GM12878 (cell line): ENCODE data around the gene ASIC4. TPM values are rescaled to one million over a fixed set of nuclear protein-coding genes. Genes with fewer than 3 reads are reported as not detected.

ENCODE experiments used
- ATAC-seq: fragments of 200-7000 bp; cut with Tn5 transposase; 3 replicates; pipeline ENCODE4 v1.9.1; 2020; ENCODE audit warnings: mild to moderate bottlenecking, moderate library complexity
- BruUV-seq: library from RNA; stranded (reverse); fragments of 400-500 nt; replicated peaks from 2 replicates; lab custom pipeline; 2021; lab: Mats Ljungman, UMichigan
- CTCF ChIA-PET: fragments of 300-600 bp; sonication (Branson Sonifier 250); formaldehyde crosslinking; extraction: SDS; loops from one replicate; lab custom pipeline; 2021; ENCODE audit warnings: inconsistent platforms; lab: Yijun Ruan, JAX
- POLR2A ChIA-PET: fragments of 350-600 bp; formaldehyde crosslinking; extraction: SDS; loops from one replicate; lab custom pipeline; 2021; ENCODE audit warnings: inconsistent platforms; lab: Charles Lee
- RAD21 ChIA-PET: fragments of 300-600 bp; sonication (Branson Sonifier 250); formaldehyde crosslinking; loops from one replicate; lab custom pipeline; 2023; ENCODE audit warnings: antibody characterized with exemption; ENCODE audit not compliant: unreplicated experiment; lab: Charles Lee
- SMC1A ChIA-PET: fragments of 300-600 bp; sonication (Branson Sonifier 250); formaldehyde crosslinking; loops from one replicate; lab custom pipeline; 2023; ENCODE audit not compliant: unreplicated experiment, uncharacterized antibody; lab: Charles Lee
- DNase-seq: peaks from one replicate; pipeline ENCODE4 v3.0.0-alpha.2; 2011; ENCODE audit warnings: low read depth, low spot score
- FAIRE-seq: peaks from 3 replicates; lab custom pipeline; 2011; peaks lifted over from hg19 to GRCh38; lab: Jason Lieb, UNC
- H2AFZ ChIP-seq: 2 replicates; pipeline ENCODE4 v1.6.0; 2011; ENCODE audit warnings: low read depth, low read length, control low read depth; ENCODE audit not compliant: control insufficient read depth
- H3K27ac ChIP-seq: 2 replicates; pipeline ENCODE4 v1.5.1; 2011; ENCODE audit warnings: control low read depth; ENCODE audit not compliant: control insufficient read depth, insufficient read depth
- H3K27me3 ChIP-seq, 2 experiments: replicated peaks in 1 of 2; 2 replicates each; pipeline versions ENCODE4 v1.6.0 to v1.6.1; 2011; ENCODE audit warnings: low read length in 1 of 2; ENCODE audit not compliant: control insufficient read depth in 2 of 2, insufficient read depth in 2 of 2
- H3K36me3 ChIP-seq, 2 experiments: 2 replicates each; pipeline ENCODE4 v1.5.1; 2011; ENCODE audit warnings: low read length in 1 of 2; ENCODE audit not compliant: control insufficient read depth in 2 of 2, insufficient read depth in 2 of 2
- H3K4me1 ChIP-seq: 2 replicates; pipeline ENCODE4 v1.6.1; 2011; ENCODE audit warnings: mild to moderate bottlenecking, low read length, moderate library complexity, mixed read lengths; ENCODE audit not compliant: control insufficient read depth, insufficient read depth
- H3K4me2 ChIP-seq: 2 replicates; pipeline ENCODE4 v1.6.0; 2011; ENCODE audit warnings: control low read depth; ENCODE audit not compliant: control insufficient read depth, insufficient read depth
- H3K4me3 ChIP-seq: fragments of 200-600 bp; sonication (generic); 2 replicates; pipeline ENCODE4 v1.5.1; 2016
- H3K79me2 ChIP-seq: 2 replicates; pipeline ENCODE4 v1.6.0; 2011; ENCODE audit warnings: low read length; ENCODE audit not compliant: control insufficient read depth, insufficient read depth
- H3K9ac ChIP-seq: 2 replicates; pipeline ENCODE4 v1.8.0; 2011; ENCODE audit warnings: low read length, control low read depth, mixed read lengths; ENCODE audit not compliant: control insufficient read depth, insufficient read depth
- H3K9me3 ChIP-seq: replicated peaks from 3 replicates; pipeline ENCODE4 v1.5.1; 2011; ENCODE audit warnings: mild to moderate bottlenecking, low read length; ENCODE audit not compliant: control insufficient read depth, insufficient read depth
- H4K20me1 ChIP-seq: 2 replicates; pipeline ENCODE4 v1.6.0; 2011; ENCODE audit not compliant: control insufficient read depth, insufficient read depth
- BMI1 ChIP-seq: fragments of 450-650 bp; IDR thresholded peaks from 2 replicates; pipeline ENCODE4 v1.6.1; 2016; ENCODE audit warnings: mild to moderate bottlenecking, moderate library complexity, borderline replicate concordance
- CBX5 ChIP-seq: sonication (generic); IDR thresholded peaks from 2 replicates; pipeline ENCODE4 v1.6.1; 2016; ENCODE audit warnings: low read depth, moderate library complexity, mild to moderate bottlenecking, inconsistent platforms
- CEBPB ChIP-seq, 2 experiments: fragments of 150-350 bp in 1 of 2; IDR thresholded peaks; 2 replicates each; pipeline ENCODE4 v1.6.1; 2012 to 2014; ENCODE audit warnings: low read depth in 2 of 2, low read length in 2 of 2, borderline replicate concordance in 1 of 2, inconsistent platforms in 1 of 2
- FOS ChIP-seq: IDR thresholded peaks from 3 replicates; pipeline ENCODE4 v1.6.1; 2011; ENCODE audit warnings: borderline replicate concordance; ENCODE audit not compliant: insufficient read length; ENCODE audit errors: extremely low read depth
- FOXK2 ChIP-seq: fragments of 450-650 bp; IDR thresholded peaks from 2 replicates; pipeline ENCODE4 v1.6.1; 2017; ENCODE audit warnings: mild to moderate bottlenecking, moderate library complexity
- FOXM1 ChIP-seq: IDR thresholded peaks from 2 replicates; pipeline ENCODE4 v1.6.1; 2012; ENCODE audit warnings: low read depth, mild to moderate bottlenecking, inconsistent platforms, low read length, moderate library complexity
- IRF4 ChIP-seq: IDR thresholded peaks from 2 replicates; pipeline ENCODE4 v1.6.1; 2011; ENCODE audit warnings: low read depth, low read length
- NR2C2 ChIP-seq: IDR thresholded peaks from 2 replicates; pipeline ENCODE4 v1.6.1; 2011; ENCODE audit warnings: borderline replicate concordance, low read depth; ENCODE audit not compliant: control insufficient read depth, insufficient read length
- POU2F2 ChIP-seq: IDR thresholded peaks from 3 replicates; pipeline ENCODE4 v1.6.1; 2011; ENCODE audit warnings: low read depth, mild to moderate bottlenecking, low read length, borderline replicate concordance
- RELA ChIP-seq: fragments of 450-650 bp; IDR thresholded peaks from 2 replicates; pipeline ENCODE4 v1.8.0; 2014; ENCODE audit warnings: borderline replicate concordance; ENCODE audit not compliant: partially characterized antibody
- SIN3A ChIP-seq: IDR thresholded peaks from 2 replicates; pipeline ENCODE4 v1.6.1; 2012; ENCODE audit warnings: low read depth, low read length, improper control_type of control experiment
- SUPT20H ChIP-seq: IDR thresholded peaks from 2 replicates; pipeline ENCODE4 v1.6.1; 2011; ENCODE audit warnings: low read depth, mild to moderate bottlenecking, low read length, moderate library complexity, borderline replicate concordance; ENCODE audit not compliant: control insufficient read depth
- TBL1XR1 ChIP-seq: IDR thresholded peaks from 2 replicates; pipeline ENCODE4 v1.6.1; 2012; ENCODE audit warnings: low read depth, low read length, improper control_type of control experiment
- TCF12 ChIP-seq: IDR thresholded peaks from 2 replicates; pipeline ENCODE4 v1.6.1; 2011; ENCODE audit warnings: low read depth, mild to moderate bottlenecking, low read length
- WGBS: methylation state at CpG from one replicate; pipeline ENCODE4 v1.1.6; 2016; ENCODE audit warnings: low lambda C conversion rate; ENCODE audit not compliant: insufficient replicate concordance, insufficient coverage; ENCODE audit errors: missing lambda C conversion rate; 5-methylcytosine and 5-hydroxymethylcytosine counted together
- in situ Hi-C: fragments of 300-500 bp; cut with MboI; formaldehyde crosslinking; loops from 9 replicates; pipeline ENCODE4 v1.14.3; 2018; ENCODE audit warnings: mixed read lengths
- intact Hi-C: fragments of 100-400 bp; cut with micrococcal nuclease; formaldehyde crosslinking; loops from one replicate; pipeline ENCODE4 v1.14.2; 2022; ENCODE audit not compliant: unreplicated experiment
- polyA plus RNA-seq, 11 experiments: library from polyadenylated mRNA; depleted of rRNA in 4 of 11; unstranded in 6 of 11; stranded (reverse) in 5 of 11; fragments of >200 nt; fragmentation: Nextera tagmentation in 4 of 11; fragmentation: Illumina TruSeq in 1 of 11; extraction: Ambion mirVana in 4 of 11; extraction: Trizol in 1 of 11; gene quantifications; 1 replicate in 1 of 11; 2 replicates in 10 of 11; pipeline versions ENCODE4 v1.2.1 to v1.2.3, GENCODE V29; 2011 to 2016; ENCODE audit warnings: inconsistent platforms in 2 of 11, missing spikeins in 2 of 11, low read depth in 1 of 11
- total RNA-seq, 4 experiments: library from RNA; depleted of rRNA in 3 of 4; stranded (reverse); fragments of >200 nt in 3 of 4; fragmentation: Illumina TruSeq in 1 of 4; extraction: Trizol in 1 of 4; gene quantifications; 2 replicates each; pipeline versions ENCODE4 v1.2.1 to v1.2.3, GENCODE V29; 2013 to 2021
- TF ChIP-seq, protein P1 (sequence below): fragments of 450-650 bp; IDR thresholded peaks from 2 replicates; pipeline ENCODE4 v1.6.1; 2017; ENCODE audit warnings: mild to moderate bottlenecking, low read depth, inconsistent platforms; ENCODE audit not compliant: poor library complexity, severe bottlenecking
- TF ChIP-seq, protein P2 (sequence below): fragments of 450-650 bp; IDR thresholded peaks from 2 replicates; pipeline ENCODE4 v1.6.1; 2017; ENCODE audit warnings: borderline replicate concordance
- TF ChIP-seq, protein P3 (sequence below): fragments of 450-650 bp; conservative IDR thresholded peaks from 2 replicates; pipeline ENCODE4 v1.6.1; 2017; ENCODE audit warnings: mild to moderate bottlenecking, moderate library complexity

The ASIC4 gene
- total and polyA plus RNA-seq, 10 of the 15 experiments (the other 5 are each of a cell fraction or from before 2014, with no cell fraction given): 0.01 TPM; not detected in 9

DNA sequence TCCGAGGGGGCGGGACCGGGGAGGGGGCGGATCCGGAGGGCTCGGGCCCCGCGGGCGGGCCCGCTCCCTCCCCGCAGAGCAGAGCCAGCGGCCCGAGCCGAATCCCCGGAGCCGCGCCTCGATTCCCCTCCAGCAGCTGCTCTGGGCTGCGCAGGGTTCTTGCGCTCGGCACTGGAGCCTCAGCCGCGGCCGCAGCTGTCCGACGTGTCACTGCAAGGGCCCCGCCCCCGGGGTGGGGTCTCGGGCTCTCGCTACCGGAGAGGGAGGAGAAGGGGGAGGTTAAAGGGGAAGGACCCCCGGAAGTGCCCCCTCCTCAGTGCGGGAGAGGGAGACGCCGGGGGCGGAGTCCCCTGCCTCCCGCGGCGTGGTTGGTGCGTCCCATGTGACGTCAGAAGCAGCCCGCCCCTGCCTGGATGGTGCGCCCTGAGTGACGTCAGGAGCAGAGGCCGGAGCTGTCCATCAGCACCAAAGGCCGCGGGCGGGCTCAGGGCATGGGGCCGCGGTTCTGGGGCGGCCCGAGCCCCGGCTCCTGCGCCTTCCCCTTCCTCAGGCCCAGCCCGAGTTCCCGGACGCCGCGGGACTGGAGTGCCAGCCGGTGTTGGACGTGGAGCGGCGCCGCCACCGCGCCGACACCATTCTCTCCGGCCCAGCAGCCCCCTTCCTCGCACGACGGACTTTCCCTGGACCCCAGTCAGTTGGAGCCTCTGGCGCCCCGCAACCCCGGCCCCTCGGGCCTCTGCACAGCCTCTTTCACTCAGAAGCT is 29.5 kb downstream of the ASIC4 start, which contains the start of the genes CHPF and TMEM198 (continued):
- TF ChIP-seq CEBPB (IDR thresholded peaks at IDR 0.05; ENCODE audit: borderline replicate concordance in 1 of 2, low read depth in 2 of 2, low read length in 2 of 2): no peak
- peak; percentile 67 for TF ChIP-seq FOXK2
- peak; percentile 68; the same call in 1 of the 2 replicates for TF ChIP-seq SIN3A
- 0 out of 2 replicates have a peak, but pooled peaks have one; percentile 26 for TF ChIP-seq TBL1XR1
- no peak for TF ChIP-seq CBX5
- TF ChIP-seq FOS: no peak
- TF ChIP-seq IRF4: no peak
- TF ChIP-seq, protein P1, sequence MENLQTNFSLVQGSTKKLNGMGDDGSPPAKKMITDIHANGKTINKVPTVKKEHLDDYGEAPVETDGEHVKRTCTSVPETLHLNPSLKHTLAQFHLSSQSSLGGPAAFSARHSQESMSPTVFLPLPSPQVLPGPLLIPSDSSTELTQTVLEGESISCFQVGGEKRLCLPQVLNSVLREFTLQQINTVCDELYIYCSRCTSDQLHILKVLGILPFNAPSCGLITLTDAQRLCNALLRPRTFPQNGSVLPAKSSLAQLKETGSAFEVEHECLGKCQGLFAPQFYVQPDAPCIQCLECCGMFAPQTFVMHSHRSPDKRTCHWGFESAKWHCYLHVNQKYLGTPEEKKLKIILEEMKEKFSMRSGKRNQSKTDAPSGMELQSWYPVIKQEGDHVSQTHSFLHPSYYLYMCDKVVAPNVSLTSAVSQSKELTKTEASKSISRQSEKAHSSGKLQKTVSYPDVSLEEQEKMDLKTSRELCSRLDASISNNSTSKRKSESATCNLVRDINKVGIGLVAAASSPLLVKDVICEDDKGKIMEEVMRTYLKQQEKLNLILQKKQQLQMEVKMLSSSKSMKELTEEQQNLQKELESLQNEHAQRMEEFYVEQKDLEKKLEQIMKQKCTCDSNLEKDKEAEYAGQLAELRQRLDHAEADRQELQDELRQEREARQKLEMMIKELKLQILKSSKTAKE: no peak

DNA sequence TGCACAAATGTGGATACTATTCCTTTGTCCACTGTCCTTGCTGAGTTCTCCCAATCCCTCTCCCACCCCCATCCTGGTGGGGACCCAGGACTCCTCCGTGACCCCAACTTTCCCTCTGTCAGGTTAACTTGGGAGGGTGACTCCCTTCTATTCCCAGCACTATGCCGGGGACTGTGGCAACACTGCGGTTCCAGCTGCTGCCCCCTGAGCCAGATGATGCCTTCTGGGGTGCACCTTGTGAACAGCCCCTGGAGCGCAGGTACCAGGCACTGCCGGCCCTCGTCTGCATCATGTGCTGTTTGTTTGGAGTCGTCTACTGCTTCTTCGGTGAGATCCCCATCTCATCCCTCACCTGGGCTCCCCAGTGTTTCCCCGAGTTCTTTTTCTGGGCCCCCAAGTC is 30.3 kb downstream of the ASIC4 start:
- Histone ChIP-seq H3K27ac (no peak overlapping the region), H3K27me3 (peaks cover 0 to 7% of the 10 kb centered on the region in 2 experiments; a peak in 2 of 4 replicates), H2AFZ (no peak overlapping the region), H4K20me1 (no peaks in the 10 kb centered on the region; the same call in 1 of the 2 replicates), H3K9me3 (no peaks in the 10 kb centered on the region), H3K36me3 (no peaks in the 10 kb centered on the region; a peak in 1 of 4 replicates), H3K9ac (no peak overlapping the region), H3K4me1 (peaks cover 3% of the 10 kb centered on the region; the same call in 1 of the 2 replicates), H3K79me2 (no peaks in the 10 kb centered on the region), H3K4me3 (no peak overlapping the region), H3K4me2 (peak overlapping the region; percentile 81)
- ChIA-PET SMC1A (no interaction called here), POLR2A (no interaction called here), CTCF (interaction anchor here (0.9 to 1.8 kb wide), 3 partner anchors 49 to 102 kb away, joined by 3 to 5 read pairs (median 3); a partner anchor contains a TSS), RAD21 (interaction anchor here (1.2 to 1.9 kb wide), 2 partner anchors 97 to 140 kb away, joined by 3 to 5 read pairs; no protein-coding TSS in a partner anchor)
- ATAC-seq (no peak), FAIRE-seq (no peak), DNase-seq (no peak)
- in situ Hi-C loops: loop anchor here (5.0 kb wide), 1 partner anchor 143 kb away; no protein-coding TSS in a partner anchor
- no TSS peak for BruUV-seq
- 52% methylated on average over 9 of the region's 9 CpGs for WGBS
- intact Hi-C loops: no loop called here
- TF ChIP-seq TCF12 (no peak), RELA (no peak), POU2F2 (no peak), SUPT20H (no peak), NR2C2 (no peak), BMI1 (no peak), FOXM1 (no peak)
- TF ChIP-seq, protein P2, sequence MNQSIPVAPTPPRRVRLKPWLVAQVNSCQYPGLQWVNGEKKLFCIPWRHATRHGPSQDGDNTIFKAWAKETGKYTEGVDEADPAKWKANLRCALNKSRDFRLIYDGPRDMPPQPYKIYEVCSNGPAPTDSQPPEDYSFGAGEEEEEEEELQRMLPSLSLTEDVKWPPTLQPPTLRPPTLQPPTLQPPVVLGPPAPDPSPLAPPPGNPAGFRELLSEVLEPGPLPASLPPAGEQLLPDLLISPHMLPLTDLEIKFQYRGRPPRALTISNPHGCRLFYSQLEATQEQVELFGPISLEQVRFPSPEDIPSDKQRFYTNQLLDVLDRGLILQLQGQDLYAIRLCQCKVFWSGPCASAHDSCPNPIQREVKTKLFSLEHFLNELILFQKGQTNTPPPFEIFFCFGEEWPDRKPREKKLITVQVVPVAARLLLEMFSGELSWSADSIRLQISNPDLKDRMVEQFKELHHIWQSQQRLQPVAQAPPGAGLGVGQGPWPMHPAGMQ: no peak
- TF ChIP-seq, protein P3, sequence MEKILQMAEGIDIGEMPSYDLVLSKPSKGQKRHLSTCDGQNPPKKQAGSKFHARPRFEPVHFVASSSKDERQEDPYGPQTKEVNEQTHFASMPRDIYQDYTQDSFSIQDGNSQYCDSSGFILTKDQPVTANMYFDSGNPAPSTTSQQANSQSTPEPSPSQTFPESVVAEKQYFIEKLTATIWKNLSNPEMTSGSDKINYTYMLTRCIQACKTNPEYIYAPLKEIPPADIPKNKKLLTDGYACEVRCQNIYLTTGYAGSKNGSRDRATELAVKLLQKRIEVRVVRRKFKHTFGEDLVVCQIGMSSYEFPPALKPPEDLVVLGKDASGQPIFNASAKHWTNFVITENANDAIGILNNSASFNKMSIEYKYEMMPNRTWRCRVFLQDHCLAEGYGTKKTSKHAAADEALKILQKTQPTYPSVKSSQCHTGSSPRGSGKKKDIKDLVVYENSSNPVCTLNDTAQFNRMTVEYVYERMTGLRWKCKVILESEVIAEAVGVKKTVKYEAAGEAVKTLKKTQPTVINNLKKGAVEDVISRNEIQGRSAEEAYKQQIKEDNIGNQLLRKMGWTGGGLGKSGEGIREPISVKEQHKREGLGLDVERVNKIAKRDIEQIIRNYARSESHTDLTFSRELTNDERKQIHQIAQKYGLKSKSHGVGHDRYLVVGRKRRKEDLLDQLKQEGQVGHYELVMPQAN: no peak
